GM12878 (cell line): ENCODE results near the gene PRPF4. TPM values are rescaled to one million over a fixed set of nuclear protein-coding genes. Genes with fewer than 3 reads are reported as not detected.

Experiments
- ZNF384 ChIP-seq: IDR thresholded peaks from 2 replicates; pipeline ENCODE4 v1.6.1; 2012; ENCODE audit warnings: low read depth, mild to moderate bottlenecking, low read length, improper control_type of control experiment, borderline replicate concordance
- polyA plus RNA-seq, 11 experiments: library from polyadenylated mRNA; depleted of rRNA in 4 of 11; unstranded in 6 of 11; stranded (reverse) in 5 of 11; fragments of >200 nt; fragmentation: Nextera tagmentation in 4 of 11; fragmentation: Illumina TruSeq in 1 of 11; extraction: Ambion mirVana in 4 of 11; extraction: Trizol in 1 of 11; gene quantifications; 1 replicate in 1 of 11; 2 replicates in 10 of 11; pipeline versions ENCODE4 v1.2.1 to v1.2.3, GENCODE V29; 2011 to 2016; ENCODE audit warnings: inconsistent platforms in 2 of 11, missing spikeins in 2 of 11, low read depth in 1 of 11
- total RNA-seq, 4 experiments: library from RNA; depleted of rRNA in 3 of 4; stranded (reverse); fragments of >200 nt in 3 of 4; fragmentation: Illumina TruSeq in 1 of 4; extraction: Trizol in 1 of 4; gene quantifications; 2 replicates each; pipeline versions ENCODE4 v1.2.1 to v1.2.3, GENCODE V29; 2013 to 2021
- TF ChIP-seq, protein P1 (sequence below): fragments of 150-350 bp; IDR thresholded peaks from 2 replicates; pipeline ENCODE4 v1.6.1; 2016; ENCODE audit warnings: low read depth, low read length
- TF ChIP-seq, protein P2 (sequence below): IDR thresholded peaks from 2 replicates; pipeline ENCODE4 v1.6.1; 2012; ENCODE audit warnings: mild to moderate bottlenecking, low read depth, low read length

The PRPF4 gene
- total and polyA plus RNA-seq, 10 of the 15 experiments (the other 5 are each of a cell fraction or from before 2014, with no cell fraction given), result 23.0 to 48.1 (median 39.2) TPM

DNA sequence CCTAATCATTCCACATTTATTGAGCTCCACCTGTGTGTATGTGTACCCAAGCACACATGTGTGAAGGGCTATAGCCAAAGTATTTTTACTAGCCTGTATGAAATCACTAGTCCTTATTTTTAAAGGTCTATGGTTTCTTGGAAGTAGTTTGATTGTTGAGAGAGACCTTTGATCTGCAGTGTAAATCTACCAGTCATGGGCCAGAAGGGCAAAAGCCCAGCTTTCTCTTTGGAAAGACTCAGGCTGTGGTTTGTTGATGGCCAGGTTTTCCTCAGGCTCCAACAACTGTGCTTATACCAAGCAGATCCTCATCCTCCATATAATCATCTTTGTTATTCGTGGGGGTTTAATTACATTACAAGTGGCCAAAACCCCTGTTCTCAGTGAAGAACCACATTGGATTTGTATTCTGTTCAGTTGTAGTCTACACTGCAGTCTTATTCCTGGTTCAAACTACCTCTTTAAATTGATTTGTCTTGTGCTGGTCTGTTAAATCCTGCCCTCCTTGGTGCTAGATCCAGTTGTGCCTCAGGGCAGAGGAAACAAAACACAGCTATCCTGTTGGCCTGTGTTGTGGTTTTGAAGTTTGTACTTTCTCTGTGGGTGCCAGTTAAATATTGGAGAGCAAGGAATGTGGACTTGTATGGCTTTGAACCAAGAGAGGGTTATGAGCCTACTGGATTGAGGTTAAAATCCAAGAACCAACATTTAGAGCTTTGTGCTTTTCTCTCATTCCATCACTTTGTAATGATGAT, 13.4 kb upstream of the PRPF4 start (continued):
- TF ChIP-seq, protein P1, sequence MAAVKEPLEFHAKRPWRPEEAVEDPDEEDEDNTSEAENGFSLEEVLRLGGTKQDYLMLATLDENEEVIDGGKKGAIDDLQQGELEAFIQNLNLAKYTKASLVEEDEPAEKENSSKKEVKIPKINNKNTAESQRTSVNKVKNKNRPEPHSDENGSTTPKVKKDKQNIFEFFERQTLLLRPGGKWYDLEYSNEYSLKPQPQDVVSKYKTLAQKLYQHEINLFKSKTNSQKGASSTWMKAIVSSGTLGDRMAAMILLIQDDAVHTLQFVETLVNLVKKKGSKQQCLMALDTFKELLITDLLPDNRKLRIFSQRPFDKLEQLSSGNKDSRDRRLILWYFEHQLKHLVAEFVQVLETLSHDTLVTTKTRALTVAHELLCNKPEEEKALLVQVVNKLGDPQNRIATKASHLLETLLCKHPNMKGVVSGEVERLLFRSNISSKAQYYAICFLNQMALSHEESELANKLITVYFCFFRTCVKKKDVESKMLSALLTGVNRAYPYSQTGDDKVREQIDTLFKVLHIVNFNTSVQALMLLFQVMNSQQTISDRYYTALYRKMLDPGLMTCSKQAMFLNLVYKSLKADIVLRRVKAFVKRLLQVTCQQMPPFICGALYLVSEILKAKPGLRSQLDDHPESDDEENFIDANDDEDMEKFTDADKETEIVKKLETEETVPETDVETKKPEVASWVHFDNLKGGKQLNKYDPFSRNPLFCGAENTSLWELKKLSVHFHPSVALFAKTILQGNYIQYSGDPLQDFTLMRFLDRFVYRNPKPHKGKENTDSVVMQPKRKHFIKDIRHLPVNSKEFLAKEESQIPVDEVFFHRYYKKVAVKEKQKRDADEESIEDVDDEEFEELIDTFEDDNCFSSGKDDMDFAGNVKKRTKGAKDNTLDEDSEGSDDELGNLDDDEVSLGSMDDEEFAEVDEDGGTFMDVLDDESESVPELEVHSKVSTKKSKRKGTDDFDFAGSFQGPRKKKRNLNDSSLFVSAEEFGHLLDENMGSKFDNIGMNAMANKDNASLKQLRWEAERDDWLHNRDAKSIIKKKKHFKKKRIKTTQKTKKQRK, result no peak
- TF ChIP-seq, protein P2, sequence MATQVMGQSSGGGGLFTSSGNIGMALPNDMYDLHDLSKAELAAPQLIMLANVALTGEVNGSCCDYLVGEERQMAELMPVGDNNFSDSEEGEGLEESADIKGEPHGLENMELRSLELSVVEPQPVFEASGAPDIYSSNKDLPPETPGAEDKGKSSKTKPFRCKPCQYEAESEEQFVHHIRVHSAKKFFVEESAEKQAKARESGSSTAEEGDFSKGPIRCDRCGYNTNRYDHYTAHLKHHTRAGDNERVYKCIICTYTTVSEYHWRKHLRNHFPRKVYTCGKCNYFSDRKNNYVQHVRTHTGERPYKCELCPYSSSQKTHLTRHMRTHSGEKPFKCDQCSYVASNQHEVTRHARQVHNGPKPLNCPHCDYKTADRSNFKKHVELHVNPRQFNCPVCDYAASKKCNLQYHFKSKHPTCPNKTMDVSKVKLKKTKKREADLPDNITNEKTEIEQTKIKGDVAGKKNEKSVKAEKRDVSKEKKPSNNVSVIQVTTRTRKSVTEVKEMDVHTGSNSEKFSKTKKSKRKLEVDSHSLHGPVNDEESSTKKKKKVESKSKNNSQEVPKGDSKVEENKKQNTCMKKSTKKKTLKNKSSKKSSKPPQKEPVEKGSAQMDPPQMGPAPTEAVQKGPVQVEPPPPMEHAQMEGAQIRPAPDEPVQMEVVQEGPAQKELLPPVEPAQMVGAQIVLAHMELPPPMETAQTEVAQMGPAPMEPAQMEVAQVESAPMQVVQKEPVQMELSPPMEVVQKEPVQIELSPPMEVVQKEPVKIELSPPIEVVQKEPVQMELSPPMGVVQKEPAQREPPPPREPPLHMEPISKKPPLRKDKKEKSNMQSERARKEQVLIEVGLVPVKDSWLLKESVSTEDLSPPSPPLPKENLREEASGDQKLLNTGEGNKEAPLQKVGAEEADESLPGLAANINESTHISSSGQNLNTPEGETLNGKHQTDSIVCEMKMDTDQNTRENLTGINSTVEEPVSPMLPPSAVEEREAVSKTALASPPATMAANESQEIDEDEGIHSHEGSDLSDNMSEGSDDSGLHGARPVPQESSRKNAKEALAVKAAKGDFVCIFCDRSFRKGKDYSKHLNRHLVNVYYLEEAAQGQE, result no peak
- TF ChIP-seq ZNF384, result no peak
